ENCODE measurements around the gene MFAP3L.

MFAP3L gene

DNA sequence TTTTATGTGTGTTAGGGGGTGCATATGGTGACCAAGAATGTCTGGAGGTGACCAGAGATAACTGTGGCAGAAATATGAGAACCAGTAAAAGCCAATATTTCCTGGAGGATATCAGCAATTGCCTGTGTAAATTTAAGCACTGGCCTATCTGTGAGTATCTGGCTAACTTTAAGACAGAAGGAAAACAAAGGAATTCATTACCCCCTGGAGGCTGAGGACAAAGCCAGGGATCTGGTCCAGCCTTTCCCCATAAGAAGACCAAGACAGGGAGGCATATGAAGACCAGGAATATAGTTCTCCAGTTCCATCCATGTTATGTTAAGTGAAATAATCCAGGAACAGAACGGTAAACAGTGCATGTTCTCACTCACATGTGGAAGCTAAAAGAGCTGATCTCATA lies 49.2 kb downstream of the MFAP3L start:
- no peak for DNase-seq (ENCODE audit: insufficient read length, low spot score)
- FAIRE-seq: no peak
- TF ChIP-seq POU2F2 (IDR thresholded peaks at IDR 0.05; ENCODE audit: low read depth, low read length): no peak
- no peak for TF ChIP-seq PAX5 (IDR thresholded peaks at IDR 0.05; ENCODE audit: insufficient read depth, low read length, severe bottlenecking)
- TF ChIP-seq POLR2AphosphoS5 (IDR thresholded peaks at IDR 0.05; ENCODE audit: low read depth, low read length): no peak
- no peak for TF ChIP-seq SPI1 (IDR thresholded peaks at IDR 0.05; ENCODE audit: low read depth, low read length)
- TF ChIP-seq TAF1 (IDR thresholded peaks at IDR 0.05; ENCODE audit: low read depth, low read length): no peak
- no peak for TF ChIP-seq POLR2A (IDR thresholded peaks at IDR 0.05; ENCODE audit: low read depth, low read length)

DNA sequence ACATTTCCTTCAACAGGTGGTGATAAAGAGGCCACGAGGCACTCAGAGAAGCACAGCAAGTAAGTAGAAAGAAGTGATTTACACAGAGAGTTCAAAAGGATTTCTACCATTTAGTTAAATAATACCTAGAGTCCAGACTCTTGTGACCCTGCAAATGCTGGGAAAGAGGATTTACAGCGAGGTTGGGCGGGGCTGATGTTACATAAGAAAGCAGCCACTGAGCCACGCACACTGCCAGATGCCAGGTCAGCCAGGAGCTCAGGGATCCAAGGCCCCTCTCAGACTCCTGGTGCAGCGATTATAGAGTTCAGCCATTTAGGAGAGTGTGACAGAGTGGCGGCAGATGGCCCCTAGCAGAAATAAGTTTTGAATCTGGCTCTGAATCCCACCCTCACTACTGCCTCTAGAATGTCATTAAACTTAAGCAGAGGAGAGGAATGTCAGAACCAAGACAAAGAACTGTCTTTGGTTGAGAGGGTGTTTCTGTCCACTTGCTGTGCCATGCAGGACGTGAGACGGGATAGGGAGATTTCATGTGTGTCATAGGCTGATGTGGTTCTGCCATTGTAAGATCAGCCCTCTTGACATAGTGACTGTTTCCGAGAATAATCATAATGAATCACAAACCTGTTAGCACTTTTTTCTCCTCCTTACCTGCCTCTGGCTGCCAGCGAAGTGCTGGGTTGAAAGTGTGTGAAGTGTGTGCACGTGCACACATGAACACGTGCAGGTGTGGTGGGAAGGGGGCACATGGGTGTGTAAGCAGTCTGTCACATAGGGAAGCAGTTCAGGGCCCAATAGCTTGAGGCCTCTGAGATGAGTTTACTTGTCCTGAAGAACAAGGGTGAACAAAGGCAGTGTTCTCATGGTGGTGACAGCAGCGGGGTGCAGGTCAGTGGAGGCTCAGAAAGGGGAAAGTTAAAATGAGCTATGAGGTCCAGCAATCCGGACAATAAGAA lies 50.1 kb downstream of the MFAP3L start:
- FAIRE-seq: no peak
- no peak for TF ChIP-seq POLR2A (IDR thresholded peaks at IDR 0.05; ENCODE audit: low read depth, low read length)
- no peak for TF ChIP-seq PAX5 (IDR thresholded peaks at IDR 0.05; ENCODE audit: insufficient read depth, low read length, severe bottlenecking)
- no peak for TF ChIP-seq POU2F2 (IDR thresholded peaks at IDR 0.05; ENCODE audit: low read depth, low read length)
- no peak for TF ChIP-seq POLR2AphosphoS5 (IDR thresholded peaks at IDR 0.05; ENCODE audit: low read depth, low read length)
- no peak for TF ChIP-seq SPI1 (IDR thresholded peaks at IDR 0.05; ENCODE audit: low read depth, low read length)
- no peak for TF ChIP-seq TAF1 (IDR thresholded peaks at IDR 0.05; ENCODE audit: low read depth, low read length)
- DNase-seq (ENCODE audit: insufficient read length, low spot score): no peak

DNA sequence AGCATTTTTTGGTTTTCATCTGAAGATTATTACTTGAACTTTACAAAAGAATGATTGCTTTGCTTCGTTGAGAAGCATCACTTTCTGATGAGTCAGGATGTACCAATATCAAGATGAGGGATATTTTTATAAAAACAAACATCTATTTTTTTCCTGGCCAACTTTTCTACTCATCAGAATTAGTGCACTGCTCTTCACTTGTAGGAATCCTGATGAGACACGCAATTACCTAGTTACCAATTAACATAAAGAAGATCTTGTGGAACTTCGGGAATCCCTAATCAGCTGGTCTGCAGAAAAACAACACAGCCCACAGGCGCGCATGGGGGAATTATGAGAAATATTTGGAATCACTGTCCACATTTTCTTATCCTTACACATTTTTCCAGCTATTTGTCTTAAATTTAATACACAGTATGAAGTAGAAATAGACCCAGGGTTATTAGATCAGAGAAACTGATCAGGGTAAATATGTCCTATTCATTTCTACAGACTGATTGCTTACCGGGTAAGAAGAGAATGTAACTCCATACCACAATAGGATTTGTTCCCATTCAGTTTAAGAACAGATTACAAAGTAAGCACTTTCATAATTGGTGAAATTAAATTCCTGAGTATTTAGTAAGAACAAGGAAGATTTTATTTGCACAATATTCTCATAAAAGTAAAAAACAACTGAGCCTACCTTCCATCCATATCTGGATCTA lies 50.9 kb downstream of the MFAP3L start:
- TF ChIP-seq POU2F2 (IDR thresholded peaks at IDR 0.05; ENCODE audit: low read depth, low read length) (no peak), POLR2A (IDR thresholded peaks at IDR 0.05; ENCODE audit: low read depth, low read length) (no peak), PAX5 (IDR thresholded peaks at IDR 0.05; ENCODE audit: insufficient read depth, low read length, severe bottlenecking) (no peak), POLR2AphosphoS5 (IDR thresholded peaks at IDR 0.05; ENCODE audit: low read depth, low read length) (no peak), TAF1 (IDR thresholded peaks at IDR 0.05; ENCODE audit: low read depth, low read length) (no peak), SPI1 (IDR thresholded peaks at IDR 0.05; ENCODE audit: low read depth, low read length) (no peak)
- DNase-seq (ENCODE audit: insufficient read length, low spot score) (no peak), FAIRE-seq (no peak)

DNA sequence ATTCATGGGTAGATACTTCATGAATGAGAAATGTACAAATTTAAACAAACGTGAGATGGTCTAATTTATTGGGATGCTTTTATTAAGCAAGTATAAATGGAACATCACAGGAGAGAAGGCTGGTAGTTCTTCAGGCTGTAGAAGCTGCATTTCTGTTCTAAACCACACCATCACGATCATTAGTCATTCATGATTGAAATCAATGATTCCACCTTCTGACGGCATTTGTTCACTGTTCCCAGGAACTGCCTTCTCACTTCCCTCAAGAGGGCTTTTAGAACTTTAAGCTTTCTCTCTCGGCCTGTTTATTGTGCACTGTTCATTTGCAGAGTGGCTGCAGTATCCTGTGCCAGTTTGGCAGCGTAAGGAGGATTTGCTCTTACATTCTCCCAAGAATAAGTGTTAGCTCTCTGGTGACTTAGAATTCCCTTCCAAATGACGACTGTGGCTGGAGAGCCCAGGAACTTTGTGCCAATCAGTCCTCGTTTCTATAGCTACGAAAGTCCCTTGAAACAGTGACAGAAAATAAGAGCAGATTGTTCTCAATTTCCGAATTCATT lies 54.7 kb downstream of the MFAP3L start:
- DNase-seq (ENCODE audit: insufficient read length, low spot score) (no peak), FAIRE-seq (no peak)
- no peak for TF ChIP-seq TAF1 (IDR thresholded peaks at IDR 0.05; ENCODE audit: low read depth, low read length)
- TF ChIP-seq SPI1 (IDR thresholded peaks at IDR 0.05; ENCODE audit: low read depth, low read length): no peak
- no peak for TF ChIP-seq POLR2AphosphoS5 (IDR thresholded peaks at IDR 0.05; ENCODE audit: low read depth, low read length)
- TF ChIP-seq PAX5 (IDR thresholded peaks at IDR 0.05; ENCODE audit: insufficient read depth, low read length, severe bottlenecking): no peak
- no peak for TF ChIP-seq POLR2A (IDR thresholded peaks at IDR 0.05; ENCODE audit: low read depth, low read length)
- TF ChIP-seq POU2F2 (IDR thresholded peaks at IDR 0.05; ENCODE audit: low read depth, low read length): no peak

DNA sequence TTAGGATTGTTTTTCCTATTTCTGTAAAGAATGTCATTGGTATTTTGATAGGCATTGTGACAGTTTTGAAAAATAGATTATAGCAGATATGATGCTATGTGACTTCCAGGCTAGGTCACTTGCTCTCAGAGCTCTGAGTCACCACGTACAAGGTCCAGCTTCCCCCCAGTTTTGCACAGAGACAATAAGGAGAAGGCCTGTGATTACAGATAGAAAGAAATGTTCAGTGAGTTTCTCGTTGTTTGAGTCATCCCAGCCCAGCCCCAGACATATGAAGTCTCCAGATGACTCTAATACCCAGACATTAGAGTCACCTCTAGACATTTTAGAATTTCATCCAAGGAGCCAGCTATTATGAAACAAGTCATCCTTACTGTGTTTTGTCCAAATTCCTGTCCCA lies 57.2 kb downstream of the MFAP3L start:
- DNase-seq (ENCODE audit: insufficient read length, low spot score) (no peak), FAIRE-seq (no peak)
- TF ChIP-seq POU2F2 (IDR thresholded peaks at IDR 0.05; ENCODE audit: low read depth, low read length) (no peak), TAF1 (IDR thresholded peaks at IDR 0.05; ENCODE audit: low read depth, low read length) (no peak), SPI1 (IDR thresholded peaks at IDR 0.05; ENCODE audit: low read depth, low read length) (no peak), POLR2A (IDR thresholded peaks at IDR 0.05; ENCODE audit: low read depth, low read length) (no peak), PAX5 (IDR thresholded peaks at IDR 0.05; ENCODE audit: insufficient read depth, low read length, severe bottlenecking) (no peak), POLR2AphosphoS5 (IDR thresholded peaks at IDR 0.05; ENCODE audit: low read depth, low read length) (no peak)

DNA sequence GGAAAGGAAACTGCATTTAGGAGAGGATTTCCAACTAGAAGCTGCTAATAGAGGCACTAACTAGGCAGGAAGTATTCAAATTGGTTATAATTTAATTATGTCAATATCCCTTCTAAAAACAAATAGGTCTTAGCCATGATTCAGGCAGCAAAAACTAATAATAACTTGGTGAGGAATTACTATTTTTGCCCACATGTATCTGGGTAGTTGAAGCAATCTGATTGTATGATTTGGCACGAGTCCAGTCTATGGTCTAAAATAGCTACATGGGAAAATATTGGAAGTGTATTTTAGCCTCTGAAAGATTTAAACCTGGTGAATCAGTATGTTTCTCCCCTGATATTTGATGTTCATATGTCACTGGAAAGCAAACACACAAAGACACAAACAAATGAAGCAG lies 62.2 kb downstream of the MFAP3L start:
- FAIRE-seq (no peak), DNase-seq (ENCODE audit: insufficient read length, low spot score) (no peak)
- TF ChIP-seq PAX5 (IDR thresholded peaks at IDR 0.05; ENCODE audit: insufficient read depth, low read length, severe bottlenecking): no peak
- TF ChIP-seq POLR2A (IDR thresholded peaks at IDR 0.05; ENCODE audit: low read depth, low read length): no peak
- no peak for TF ChIP-seq POLR2AphosphoS5 (IDR thresholded peaks at IDR 0.05; ENCODE audit: low read depth, low read length)
- no peak for TF ChIP-seq SPI1 (IDR thresholded peaks at IDR 0.05; ENCODE audit: low read depth, low read length)
- no peak for TF ChIP-seq POU2F2 (IDR thresholded peaks at IDR 0.05; ENCODE audit: low read depth, low read length)
- TF ChIP-seq TAF1 (IDR thresholded peaks at IDR 0.05; ENCODE audit: low read depth, low read length): no peak

DNA sequence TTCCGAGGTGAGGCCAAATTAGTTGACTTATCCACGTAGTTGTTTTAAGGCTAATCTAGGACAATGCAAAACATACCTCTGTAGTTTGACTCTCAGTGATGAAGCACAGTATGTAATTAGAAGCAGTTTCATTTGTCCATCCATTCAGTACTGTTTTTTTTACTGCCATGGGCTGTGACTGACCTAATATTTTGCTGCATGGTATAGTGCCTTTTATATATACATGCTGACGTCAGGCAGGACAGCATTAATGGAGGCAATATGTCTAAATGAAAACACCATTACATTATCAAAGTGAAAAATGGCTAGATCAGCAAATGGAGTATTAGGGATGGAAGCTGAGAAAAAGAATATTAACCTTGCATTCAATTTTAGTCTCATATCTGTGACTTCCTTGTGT lies 66.9 kb downstream of the MFAP3L start:
- FAIRE-seq: no peak
- TF ChIP-seq POU2F2 (IDR thresholded peaks at IDR 0.05; ENCODE audit: low read depth, low read length): no peak
- no peak for TF ChIP-seq POLR2AphosphoS5 (IDR thresholded peaks at IDR 0.05; ENCODE audit: low read depth, low read length)
- TF ChIP-seq PAX5 (IDR thresholded peaks at IDR 0.05; ENCODE audit: insufficient read depth, low read length, severe bottlenecking): no peak
- TF ChIP-seq TAF1 (IDR thresholded peaks at IDR 0.05; ENCODE audit: low read depth, low read length): no peak
- TF ChIP-seq POLR2A (IDR thresholded peaks at IDR 0.05; ENCODE audit: low read depth, low read length): no peak
- TF ChIP-seq SPI1 (IDR thresholded peaks at IDR 0.05; ENCODE audit: low read depth, low read length): no peak
- no peak for DNase-seq (ENCODE audit: insufficient read length, low spot score)

DNA sequence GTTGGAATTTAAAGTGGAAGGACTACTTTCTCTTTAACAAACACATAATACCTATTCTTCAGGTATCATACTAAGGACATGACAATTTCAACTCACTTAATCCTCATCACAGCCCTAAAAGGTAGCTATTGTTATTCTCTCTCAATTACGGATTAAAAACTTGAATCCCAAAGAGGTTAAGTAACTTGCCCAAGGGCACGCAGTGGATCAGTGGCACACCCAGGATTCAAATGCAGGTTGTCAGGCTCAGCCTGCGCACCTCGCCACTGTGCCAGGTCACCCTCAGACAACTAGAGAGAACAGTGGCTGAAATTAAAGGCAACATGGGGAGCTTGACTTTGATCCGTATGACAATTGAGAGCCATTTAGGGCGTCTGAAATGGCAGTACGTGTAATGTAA lies 67.6 kb downstream of the MFAP3L start:
- FAIRE-seq (no peak), DNase-seq (ENCODE audit: insufficient read length, low spot score) (no peak)
- no peak for TF ChIP-seq PAX5 (IDR thresholded peaks at IDR 0.05; ENCODE audit: insufficient read depth, low read length, severe bottlenecking)
- TF ChIP-seq TAF1 (IDR thresholded peaks at IDR 0.05; ENCODE audit: low read depth, low read length): no peak
- TF ChIP-seq POLR2A (IDR thresholded peaks at IDR 0.05; ENCODE audit: low read depth, low read length): no peak
- TF ChIP-seq POU2F2 (IDR thresholded peaks at IDR 0.05; ENCODE audit: low read depth, low read length): no peak
- TF ChIP-seq POLR2AphosphoS5 (IDR thresholded peaks at IDR 0.05; ENCODE audit: low read depth, low read length): no peak
- no peak for TF ChIP-seq SPI1 (IDR thresholded peaks at IDR 0.05; ENCODE audit: low read depth, low read length)

DNA sequence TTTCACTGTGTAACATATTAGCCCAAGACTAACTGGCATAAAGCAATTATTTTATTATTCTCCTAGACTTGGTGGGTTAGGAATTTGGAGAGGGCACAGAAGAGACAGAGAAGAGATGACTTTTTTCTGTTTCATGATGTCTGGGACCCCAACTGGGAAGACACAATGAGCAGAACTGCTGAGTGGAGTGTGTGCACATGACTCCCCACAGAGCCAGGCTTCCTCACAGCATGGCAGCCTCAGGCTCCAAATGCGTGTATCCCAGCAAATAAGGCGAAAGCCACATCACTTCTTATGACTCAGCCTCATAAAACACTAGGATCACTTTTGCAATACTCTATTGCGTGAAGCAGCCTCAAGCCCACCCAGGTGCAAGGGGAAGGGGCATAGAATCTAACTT lies 68.4 kb downstream of the MFAP3L start:
- TF ChIP-seq TAF1 (IDR thresholded peaks at IDR 0.05; ENCODE audit: low read depth, low read length) (no peak), POU2F2 (IDR thresholded peaks at IDR 0.05; ENCODE audit: low read depth, low read length) (no peak), PAX5 (IDR thresholded peaks at IDR 0.05; ENCODE audit: insufficient read depth, low read length, severe bottlenecking) (no peak), SPI1 (IDR thresholded peaks at IDR 0.05; ENCODE audit: low read depth, low read length) (no peak), POLR2AphosphoS5 (IDR thresholded peaks at IDR 0.05; ENCODE audit: low read depth, low read length) (no peak), POLR2A (IDR thresholded peaks at IDR 0.05; ENCODE audit: low read depth, low read length) (no peak)
- no peak for FAIRE-seq

More for the DNA sequence above, 68.4 kb downstream of the MFAP3L start:
- DNase-seq (ENCODE audit: insufficient read length, low spot score): no peak
